GM23248 (cell line): ENCODE data around the gene SEMA4D.

Experiments used
- EZH2 ChIP-seq: fragments of 200-600 bp; sonication (generic); IDR thresholded peaks from 2 replicates; pipeline ENCODE4 v1.6.1; 2018; ENCODE audit warnings: antibody characterized with exemption, mild to moderate bottlenecking; ENCODE audit not compliant: insufficient read depth, poor library complexity, severe bottlenecking
- EZH2phosphoT487 ChIP-seq: fragments of 200-600 bp; sonication (generic); IDR thresholded peaks from 2 replicates; pipeline ENCODE4 v1.6.1; 2018; ENCODE audit warnings: antibody characterized with exemption, moderate library complexity, mild to moderate bottlenecking, low read depth; ENCODE audit not compliant: insufficient read depth

DNA sequence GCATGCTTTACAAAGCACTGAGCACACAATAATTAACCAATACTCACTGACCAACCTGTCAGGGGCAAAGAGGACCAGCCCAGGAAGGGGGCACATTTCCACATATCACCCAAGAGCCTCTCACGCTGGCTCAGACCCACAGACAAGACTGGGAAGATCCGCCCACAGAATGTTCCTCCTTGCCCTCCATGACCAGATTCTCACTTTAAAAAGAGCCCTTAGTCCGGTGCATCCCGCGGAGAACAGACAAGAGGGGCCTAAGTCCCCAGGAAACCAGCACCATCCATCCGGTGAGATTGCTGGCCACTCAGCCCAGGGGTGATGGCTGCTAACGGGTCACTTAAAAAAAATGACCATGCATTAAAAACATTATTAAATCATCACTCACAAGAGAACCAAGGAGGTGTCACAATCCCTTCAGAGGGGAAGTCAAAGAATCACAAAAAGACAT, 32.9 kb downstream of the SEMA4D start:
- TF ChIP-seq EZH2 (no peak), EZH2phosphoT487 (no peak)
